Psoas muscle (tissue), 8 donors: ENCODE data around the gene CRY2. TPM values are rescaled to one million over a fixed set of nuclear protein-coding genes. Genes with fewer than 3 reads are reported as not detected.

Experiments
- ATAC-seq, 4 donors: fragments of 200-7000 bp; cut with Tn5 transposase; one replicate each; pipeline ENCODE4 v1.9.1; 2020; ENCODE audit warnings: moderate library complexity in 3 of 4, mild to moderate bottlenecking in 2 of 4
- DNase-seq, 2 donors: peaks; one replicate each; pipeline ENCODE4 v3.0.0-alpha.2; 2020
- H3K27ac ChIP-seq: fragments of 200-600 bp; one replicate; pipeline ENCODE4 v1.8.0; 2022
- H3K27me3 ChIP-seq, 3 donors: fragments of 200-600 bp in 1 of 3; one replicate each; pipeline versions ENCODE4 v1.6.1 to v1.8.0; 2013 to 2022; ENCODE audit warnings: low read length in 2 of 3, mild to moderate bottlenecking in 2 of 3, moderate library complexity in 1 of 3; ENCODE audit not compliant: insufficient read depth in 3 of 3
- H3K36me3 ChIP-seq, 2 donors: fragments of 200-600 bp in 1 of 2; one replicate each; pipeline versions ENCODE4 v1.6.1 to v1.8.0; 2013 to 2022; ENCODE audit warnings: low read depth in 1 of 2, mild to moderate bottlenecking in 1 of 2, moderate library complexity in 1 of 2; ENCODE audit not compliant: insufficient read depth in 1 of 2
- H3K4me1 ChIP-seq: fragments of 200-600 bp; one replicate; pipeline ENCODE4 v1.8.0; 2022
- H3K4me3 ChIP-seq: fragments of 200-600 bp; one replicate; pipeline ENCODE4 v1.8.0; 2022; ENCODE audit warnings: mild to moderate bottlenecking
- H3K9me3 ChIP-seq: fragments of 200-600 bp; one replicate; pipeline ENCODE4 v1.8.0; 2022
- CTCF ChIP-seq: fragments of 200-600 bp; IDR thresholded peaks from one replicate; pipeline ENCODE4 v1.8.0; 2022; ENCODE audit warnings: antibody characterized with exemption
- WGBS, 3 donors: extraction: QIAGEN DNeasy Blood & Tissue Kit; methylation state at CpG; one replicate each; pipeline versions ENCODE4 v1.1.6 to v1.1.7; 2013; 5-methylcytosine and 5-hydroxymethylcytosine counted together
- intact Hi-C, 2 donors: fragments of 100-400 bp; cut with DNase I; formaldehyde crosslinking; loops; one replicate each; pipeline versions ENCODE4 v1.11.0 to v1.14.2; 2022
- polyA plus RNA-seq, 3 donors: library from polyadenylated mRNA; stranded (reverse); fragments of 200-250 nt; gene quantifications; one replicate each; pipeline ENCODE4 v1.2.3, GENCODE V29; 2013
- total RNA-seq, 4 donors: library from RNA; stranded (reverse); fragmentation: NEBNext Ultra II Directional in 2 of 4; extraction: Animal tissue kit (Norgen Biotek cat#: 25700) in 2 of 4; gene quantifications; one replicate each; pipeline versions ENCODE4 v1.2.1 to v1.2.4, GENCODE V29; 2021 to 2023
- donor health status: healthy with polysubstance abuse.
- donor health status: DM: no; HTN: no; CAD: no; lungs with moderate emphysema.
- donor health status: Bipolar disorder and iron deficiency.
- donor health status: healthy.
- donor health status: DM: yes; HTN: yes; CAD: no.
- donor health status: DM: no; HTN: no; CAD: no.
- donor health status: DM: no; HTN: no; CAD: no.
- donor health status: DM: yes; HTN: yes; CAD: no.

Gene CRY2
- total and polyA plus RNA-seq, 7 donors, result 15.4 to 64.5 (median 30.7) TPM

- peak; percentile 52 to 78 for DNase-seq
- Histone ChIP-seq H3K4me1 (peaks cover 86% of the 10 kb centered on the region), H3K9me3 (no peaks in the 10 kb centered on the region), H3K36me3 (peaks cover 0 to 43% of the 10 kb centered on the region in 2 donors), H3K27me3 (no peaks in the 10 kb centered on the region), H3K27ac (peak overlapping the region; percentile 84), H3K4me3 (peak overlapping the region; percentile 19)
- no peak for TF ChIP-seq CTCF
- 0 to 3% (median 0%) methylated on average over 2 of the region's 2 CpGs for WGBS, 3 donors
- peak; percentile 54 to 78 (median 69) for ATAC-seq
- intact Hi-C loops, result no loop called here
Observed at GRCh38 chr11:45857961-45858474, 10.7 kb downstream of the CRY2 start.

GRCh38 chr11:45858751-45859398 is 11.6 kb downstream of the CRY2 start:
- Histone ChIP-seq H3K36me3 (peaks cover 0 to 51% of the 10 kb centered on the region in 2 donors), H3K27me3 (no peaks in the 10 kb centered on the region), H3K4me1 (peaks cover 78% of the 10 kb centered on the region), H3K27ac (peak overlapping the region; percentile 84), H3K9me3 (no peaks in the 10 kb centered on the region), H3K4me3 (peak overlapping the region; percentile 8)
- DNase-seq, result no peak
- no peak for TF ChIP-seq CTCF
- no peak for ATAC-seq
- intact Hi-C loops, result no loop called here
- 51 to 57% (median 53%) methylated on average over 5 of the region's 5 CpGs for WGBS, 3 donors

- TF ChIP-seq CTCF, result no peak
- ATAC-seq, result peak; percentile 74 to 90 (median 87)
- intact Hi-C loops, result loop anchor here in 1 of 2 donors (10.0 kb wide), 1 partner anchor 55 kb away; the partner anchor contains the start of gene PEX16
Observed at GRCh38 chr11:45859661-45860140, 12.4 kb downstream of the CRY2 start.

GRCh38 chr11:45860348-45860747 is 13.1 kb downstream of the CRY2 start:
- intact Hi-C loops, result loop anchor here in 1 of 2 donors (10.0 kb wide), 1 partner anchor 54 kb away; the partner anchor contains the start of gene PEX16
- Histone ChIP-seq H3K36me3 (peaks cover 2 to 66% of the 10 kb centered on the region in 2 donors), H3K9me3 (no peaks in the 10 kb centered on the region), H3K4me3 (peak overlapping the region; percentile 7), H3K27me3 (no peaks in the 10 kb centered on the region), H3K27ac (peak overlapping the region; percentile 84), H3K4me1 (peaks cover 63% of the 10 kb centered on the region)
- DNase-seq (no peak), ATAC-seq (no peak)
- WGBS, 3 donors, result 80 to 91% (median 87%) methylated on average over 5 of the region's 5 CpGs
- no peak for TF ChIP-seq CTCF

More at GRCh38 chr11:45859661-45860140, 12.4 kb downstream of the CRY2 start:
- DNase-seq, result peak; percentile 92 to 96
- no peaks in the 10 kb centered on the region for H3K27me3 ChIP-seq
- no peak overlapping the region for H3K4me3 ChIP-seq
- no peaks in the 10 kb centered on the region for H3K9me3 ChIP-seq
- peak overlapping the region; percentile 84 for H3K27ac ChIP-seq
- WGBS, 3 donors, result 10 to 13% (median 12%) methylated on average over 10 to 12 of the region's 12 CpGs
- H3K36me3 ChIP-seq, result peaks cover 0 to 59% of the 10 kb centered on the region in 2 donors
- peaks cover 69% of the 10 kb centered on the region for H3K4me1 ChIP-seq
